Activated naive CD8-positive, alpha-beta T cell treated with anti-CD3 and anti-CD28 coated beads for 36 hours (primary cell): ENCODE data around the gene COG5. TPM values are rescaled to one million over a fixed set of nuclear protein-coding genes. Genes with fewer than 3 reads are reported as not detected.

Source experiments
- DNase-seq: peaks from one replicate; pipeline ENCODE4 v3.0.0; 2021
- H3K27ac Mint-ChIP-seq: one replicate; pipeline ENCODE4 v1.8.0; 2022; ENCODE audit warnings: mild to moderate bottlenecking, moderate library complexity, mixed read lengths
- H3K27me3 Mint-ChIP-seq: one replicate; pipeline ENCODE4 v1.8.0; 2022; ENCODE audit warnings: mild to moderate bottlenecking, mixed read lengths
- H3K36me3 Mint-ChIP-seq: one replicate; pipeline ENCODE4 v1.8.0; 2021; ENCODE audit warnings: mild to moderate bottlenecking, mixed read lengths
- H3K4me1 Mint-ChIP-seq: one replicate; pipeline ENCODE4 v1.8.0; 2021; ENCODE audit warnings: mixed read lengths
- H3K4me3 Mint-ChIP-seq: one replicate; pipeline ENCODE4 v1.8.0; 2022; ENCODE audit warnings: mild to moderate bottlenecking, moderate library complexity, mixed read lengths
- H3K9me3 Mint-ChIP-seq: one replicate; pipeline ENCODE4 v1.8.0; 2022; ENCODE audit warnings: mixed read lengths
- total RNA-seq, 2 experiments: library from RNA; stranded (reverse); gene quantifications; one replicate each; pipeline ENCODE4 v1.2.3, GENCODE V29; 2021

Gene COG5
- total RNA-seq, 2 experiments from 2014 or later, result 29.6 TPM

DNA sequence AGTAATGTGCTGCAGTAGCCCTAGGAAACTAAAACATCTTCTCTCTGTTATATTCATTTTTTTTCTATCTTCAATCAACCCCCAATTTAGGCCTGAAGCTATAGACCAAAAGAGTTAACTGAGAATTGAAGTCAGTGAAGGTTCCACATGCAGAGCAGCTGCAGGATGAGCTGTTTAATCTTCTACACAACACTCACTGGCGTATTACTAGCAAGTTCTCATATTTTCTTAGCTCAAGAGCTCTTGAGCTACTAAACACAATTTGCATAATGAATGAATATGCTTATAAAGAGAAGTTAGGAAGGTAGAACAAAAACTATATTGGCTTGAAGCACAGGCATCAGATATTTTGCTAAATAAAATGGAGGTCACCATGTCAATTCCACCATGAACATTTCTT lies 135.1 kb downstream of the COG5 start:
- Mint-ChIP-seq H3K4me3 (no peak overlapping the region), H3K9me3 (peaks cover 5% of the 10 kb centered on the region), H3K4me1 (peaks cover 7% of the 10 kb centered on the region), H3K36me3 (peaks cover 33% of the 10 kb centered on the region), H3K27me3 (no peaks in the 10 kb centered on the region), H3K27ac (no peak overlapping the region)
- DNase-seq, result no peak

DNA sequence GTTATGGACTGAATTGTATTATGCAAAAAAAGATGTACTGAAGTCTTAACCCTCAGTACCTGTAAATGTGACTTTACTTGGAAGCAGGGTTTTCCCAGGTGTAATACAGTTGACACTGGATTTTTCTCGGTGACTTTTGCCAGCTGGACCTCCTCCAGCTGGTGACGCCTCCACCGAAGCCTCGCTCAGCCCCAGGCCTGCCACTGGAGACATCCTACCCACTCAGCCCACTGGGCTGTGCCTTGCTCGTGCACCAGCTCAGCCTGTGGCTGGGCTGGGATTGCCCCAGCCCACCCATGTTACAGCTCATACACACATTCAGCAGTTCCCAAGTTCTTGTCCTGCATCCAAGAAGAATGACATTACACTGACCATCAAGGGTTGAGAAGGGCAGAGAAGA lies 136.3 kb downstream of the COG5 start:
- H3K4me3 Mint-ChIP-seq, result no peak overlapping the region
- no peaks in the 10 kb centered on the region for H3K27me3 Mint-ChIP-seq
- H3K27ac Mint-ChIP-seq, result no peak overlapping the region
- peaks cover 5% of the 10 kb centered on the region for H3K9me3 Mint-ChIP-seq
- H3K36me3 Mint-ChIP-seq, result peaks cover 26% of the 10 kb centered on the region
- H3K4me1 Mint-ChIP-seq, result peaks cover 7% of the 10 kb centered on the region
- DNase-seq, result no peak

DNA sequence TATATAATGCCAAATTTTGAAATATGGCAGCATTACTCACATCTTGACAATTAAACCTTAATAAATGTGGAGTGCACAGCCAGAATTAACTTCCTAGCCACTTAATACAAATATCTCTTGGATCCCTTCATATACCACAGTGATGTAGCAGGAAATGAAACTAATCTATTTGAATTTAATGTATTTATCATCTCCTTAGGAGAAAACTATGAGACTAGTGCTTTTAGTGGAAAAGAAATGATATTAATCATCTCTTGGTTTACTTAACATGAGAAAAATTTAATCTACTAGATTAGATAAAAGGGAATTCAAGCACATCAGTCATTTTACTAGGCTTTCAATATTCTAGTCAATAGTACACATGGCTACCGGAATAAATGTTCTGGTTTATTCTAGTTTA lies 149.5 kb downstream of the COG5 start:
- no peak overlapping the region for H3K27ac Mint-ChIP-seq
- H3K4me3 Mint-ChIP-seq, result no peak overlapping the region
- no peak for DNase-seq
- H3K27me3 Mint-ChIP-seq, result no peaks in the 10 kb centered on the region
- peaks cover 18% of the 10 kb centered on the region for H3K36me3 Mint-ChIP-seq
- H3K9me3 Mint-ChIP-seq, result no peaks in the 10 kb centered on the region
- H3K4me1 Mint-ChIP-seq, result peaks cover 4% of the 10 kb centered on the region

DNA sequence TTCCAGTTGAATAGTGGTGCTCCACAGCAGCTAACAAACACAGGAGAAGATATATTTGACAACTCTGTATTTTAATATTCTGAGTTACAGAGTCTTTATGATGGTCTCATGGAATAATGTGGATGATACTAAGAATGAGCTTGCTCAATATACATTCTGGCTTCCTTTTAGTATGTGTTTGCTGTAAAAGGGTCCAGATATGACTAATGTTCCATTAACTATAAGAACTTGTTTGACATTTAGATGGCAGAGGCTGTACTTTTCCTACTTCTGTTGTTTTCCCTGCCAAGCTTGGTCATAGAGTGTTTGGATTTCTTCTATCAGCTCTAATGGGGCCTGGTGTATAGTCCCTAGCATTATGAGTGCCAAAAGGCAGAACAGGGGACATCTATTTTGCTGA lies 155.4 kb downstream of the COG5 start:
- peaks cover 16% of the 10 kb centered on the region for H3K4me1 Mint-ChIP-seq
- H3K36me3 Mint-ChIP-seq, result peaks cover 43% of the 10 kb centered on the region
- peak overlapping the region; percentile 84 for H3K27ac Mint-ChIP-seq
- no peaks in the 10 kb centered on the region for H3K9me3 Mint-ChIP-seq
- no peaks in the 10 kb centered on the region for H3K27me3 Mint-ChIP-seq
- H3K4me3 Mint-ChIP-seq, result no peak overlapping the region
- no peak for DNase-seq

DNA sequence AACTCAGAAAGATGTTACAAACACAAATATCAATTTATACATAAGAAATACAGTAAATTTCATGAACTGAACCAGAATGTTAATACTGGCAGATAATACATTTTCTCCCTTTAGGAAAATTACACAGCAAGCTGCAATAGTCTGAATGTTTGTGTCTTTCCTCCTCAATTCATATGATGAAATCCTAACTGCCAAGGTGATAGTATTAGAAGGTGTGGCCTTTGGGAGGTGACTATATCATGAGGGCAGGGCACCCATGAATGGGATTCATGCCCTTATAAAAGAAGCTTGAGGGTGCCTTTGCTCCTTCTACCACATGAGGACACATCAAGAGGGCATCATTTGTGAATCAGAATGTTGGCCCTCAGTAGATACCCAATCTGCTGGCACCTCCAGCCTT lies 158.2 kb downstream of the COG5 start:
- DNase-seq, result no peak
- Mint-ChIP-seq H3K36me3 (peaks cover 43% of the 10 kb centered on the region), H3K4me3 (no peak overlapping the region), H3K9me3 (no peaks in the 10 kb centered on the region), H3K4me1 (peaks cover 12% of the 10 kb centered on the region), H3K27ac (no peak overlapping the region), H3K27me3 (no peaks in the 10 kb centered on the region)

DNA sequence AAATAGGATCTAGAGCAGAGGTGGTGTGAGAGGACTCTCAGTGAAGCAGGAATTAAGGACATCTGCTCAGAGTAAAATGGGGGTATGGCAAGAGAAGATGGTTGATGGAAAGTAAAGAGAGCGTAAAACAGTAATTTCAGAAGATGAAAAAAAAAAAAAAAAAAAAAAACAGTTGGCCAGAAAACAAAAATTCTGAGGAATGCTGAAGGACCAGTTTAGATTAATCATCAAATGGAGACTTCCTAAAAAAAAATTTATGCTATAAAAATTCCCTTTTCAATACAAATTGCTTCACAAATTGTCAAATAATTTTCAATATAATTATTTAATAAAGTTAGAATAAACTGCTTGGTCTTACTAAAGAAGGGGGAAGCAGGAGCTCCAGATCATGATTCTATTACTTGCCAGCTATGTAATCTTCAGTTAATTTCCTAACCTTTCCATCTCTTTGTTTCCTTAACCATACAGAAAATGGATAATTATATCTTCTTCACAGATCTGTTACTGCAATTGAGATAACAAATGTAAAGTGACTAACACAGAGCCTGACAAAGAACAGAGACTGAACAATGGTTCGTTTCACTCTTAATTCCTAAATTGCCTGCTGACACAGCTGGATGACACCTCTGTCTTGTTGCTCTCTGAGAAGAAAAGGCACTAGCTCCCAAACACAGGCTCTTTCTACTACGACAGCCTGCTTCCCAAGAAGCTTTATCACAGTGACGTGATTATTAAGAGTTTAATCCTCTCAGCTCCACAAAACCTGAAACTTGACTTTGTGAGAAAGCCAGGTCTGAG lies 158.8 kb downstream of the COG5 start:
- Mint-ChIP-seq H3K4me3 (no peak overlapping the region), H3K9me3 (no peaks in the 10 kb centered on the region), H3K4me1 (peaks cover 11% of the 10 kb centered on the region), H3K27ac (no peak overlapping the region), H3K36me3 (peaks cover 38% of the 10 kb centered on the region), H3K27me3 (no peaks in the 10 kb centered on the region)
- no peak for DNase-seq

DNA sequence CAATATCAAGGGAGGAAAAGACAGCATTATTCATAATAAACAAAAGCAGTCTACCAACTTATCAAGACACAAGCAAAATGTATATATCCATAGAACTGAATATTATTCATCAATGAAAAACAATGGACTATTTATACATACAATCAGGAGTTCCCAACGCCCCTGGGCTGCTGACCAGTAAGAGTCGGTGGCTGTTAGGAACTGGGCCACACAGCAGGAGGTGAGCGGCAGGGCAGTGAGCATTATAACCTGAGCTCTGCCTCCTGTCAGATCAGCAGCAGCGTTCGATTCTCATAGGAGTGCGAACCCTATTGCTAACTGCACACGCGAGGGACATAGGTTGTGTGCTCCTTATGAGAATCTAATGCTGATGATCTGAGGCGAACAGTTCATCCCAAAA lies 165.6 kb downstream of the COG5 start:
- DNase-seq, result no peak
- Mint-ChIP-seq H3K9me3 (no peaks in the 10 kb centered on the region), H3K4me3 (no peak overlapping the region), H3K4me1 (no peaks in the 10 kb centered on the region), H3K36me3 (peaks cover 22% of the 10 kb centered on the region), H3K27ac (no peak overlapping the region), H3K27me3 (no peaks in the 10 kb centered on the region)

DNA sequence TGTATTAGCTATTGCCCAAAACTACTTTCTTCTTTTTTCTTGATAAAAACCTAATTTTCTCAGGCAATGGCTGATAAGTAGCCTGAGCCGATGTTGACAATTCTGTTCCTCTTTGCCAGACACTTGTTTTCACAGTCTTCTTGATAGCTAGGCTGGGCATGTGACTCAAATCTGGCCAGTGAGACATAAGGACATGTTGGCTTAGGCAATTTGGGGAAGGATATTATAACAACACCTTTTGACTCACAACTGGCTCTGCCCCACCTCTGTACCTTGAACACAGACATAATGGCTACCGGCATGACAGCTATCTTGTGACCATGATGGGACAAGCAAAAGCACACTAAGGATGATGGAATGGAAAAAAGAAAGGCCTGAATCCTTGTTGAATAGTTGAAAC lies 166.7 kb downstream of the COG5 start:
- DNase-seq, result no peak
- Mint-ChIP-seq H3K4me3 (no peak overlapping the region), H3K9me3 (no peaks in the 10 kb centered on the region), H3K27me3 (no peaks in the 10 kb centered on the region), H3K36me3 (peaks cover 18% of the 10 kb centered on the region), H3K27ac (no peak overlapping the region), H3K4me1 (no peaks in the 10 kb centered on the region)

DNA sequence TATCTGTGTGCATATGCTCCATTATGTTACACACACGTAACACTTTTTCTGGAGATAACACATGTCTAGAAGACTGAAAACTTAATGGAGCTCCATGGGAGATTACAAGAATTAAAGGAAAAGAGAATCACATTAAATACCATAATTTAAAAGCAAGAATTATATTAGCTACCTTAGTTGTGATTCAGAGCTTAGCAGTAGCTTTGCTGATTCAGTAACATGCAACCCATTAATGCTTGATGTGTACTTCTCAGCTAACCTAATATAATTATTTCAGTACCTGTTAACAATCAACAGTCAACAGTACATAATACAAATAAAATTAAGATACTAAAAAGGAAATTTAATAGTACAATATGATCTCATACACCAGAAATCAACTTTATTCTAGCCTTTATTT lies 167.6 kb downstream of the COG5 start:
- DNase-seq, result no peak
- H3K9me3 Mint-ChIP-seq, result no peaks in the 10 kb centered on the region
- no peak overlapping the region for H3K4me3 Mint-ChIP-seq
- H3K4me1 Mint-ChIP-seq, result no peaks in the 10 kb centered on the region
- no peaks in the 10 kb centered on the region for H3K27me3 Mint-ChIP-seq
- no peak overlapping the region for H3K27ac Mint-ChIP-seq
- H3K36me3 Mint-ChIP-seq, result peaks cover 18% of the 10 kb centered on the region

DNA sequence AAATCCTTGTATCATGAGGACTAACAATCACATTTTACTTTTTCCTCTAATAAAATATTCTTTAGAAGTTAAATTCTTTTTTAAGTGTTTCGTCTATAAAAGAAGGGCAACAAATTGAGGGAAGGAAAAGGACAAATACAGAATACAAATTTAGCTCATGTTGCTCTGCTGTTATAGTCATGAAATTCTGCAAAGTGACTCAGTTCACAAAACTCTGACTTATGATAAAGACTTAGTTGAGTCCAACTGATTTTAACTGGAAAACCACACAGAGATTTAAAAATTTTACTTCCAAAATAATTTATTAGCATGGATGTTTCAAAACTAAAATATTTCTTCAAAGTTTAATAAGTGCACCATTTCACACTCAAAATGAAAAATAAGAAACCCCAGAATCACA lies 168.9 kb downstream of the COG5 start:
- Mint-ChIP-seq H3K27ac (no peak overlapping the region), H3K4me3 (no peak overlapping the region), H3K9me3 (no peaks in the 10 kb centered on the region), H3K27me3 (no peaks in the 10 kb centered on the region), H3K4me1 (no peaks in the 10 kb centered on the region), H3K36me3 (peaks cover 17% of the 10 kb centered on the region)
- no peak for DNase-seq

DNA sequence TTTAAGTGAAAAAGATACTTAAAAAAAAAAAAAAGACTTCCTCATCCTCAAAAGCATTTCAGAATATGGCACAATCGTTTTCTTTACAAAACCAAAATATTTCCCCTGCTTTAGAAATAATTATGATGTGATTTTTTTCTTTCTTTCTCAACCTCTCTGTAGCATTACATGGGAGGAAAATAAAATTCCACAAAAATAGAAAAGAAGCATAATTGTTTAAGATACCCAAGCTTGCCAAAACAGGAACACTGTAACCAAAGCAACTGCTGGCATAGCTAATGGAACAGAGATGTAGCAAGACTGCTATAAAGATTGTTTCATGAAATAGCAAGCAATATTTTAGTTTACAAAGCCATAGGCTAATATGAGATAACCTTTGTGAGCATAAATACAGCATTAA lies 169.4 kb downstream of the COG5 start:
- peaks cover 13% of the 10 kb centered on the region for H3K36me3 Mint-ChIP-seq

DNA sequence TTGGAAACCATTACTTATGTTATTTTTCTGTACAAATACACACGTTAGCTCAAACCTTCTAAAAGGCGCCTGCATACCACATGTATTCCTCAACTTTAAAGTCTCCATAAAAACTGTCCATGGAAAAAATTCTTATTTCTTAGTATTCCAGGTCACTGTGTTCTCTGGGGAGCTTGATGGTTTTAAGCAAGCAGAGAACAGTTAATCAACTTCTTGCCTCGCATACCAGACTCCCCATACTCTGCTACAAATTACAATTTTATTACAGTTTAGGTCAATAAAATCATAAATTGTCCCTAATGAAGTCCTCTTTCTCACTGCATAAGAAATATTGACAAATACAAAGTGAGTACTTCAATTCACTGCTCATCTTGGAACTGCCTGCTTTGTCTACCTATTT lies 170.9 kb downstream of the COG5 start:
- H3K36me3 Mint-ChIP-seq, result peaks cover 13% of the 10 kb centered on the region
- H3K27ac Mint-ChIP-seq, result no peak overlapping the region
- no peaks in the 10 kb centered on the region for H3K27me3 Mint-ChIP-seq
- no peak overlapping the region for H3K4me3 Mint-ChIP-seq
- H3K9me3 Mint-ChIP-seq, result no peaks in the 10 kb centered on the region
- DNase-seq, result no peak
- no peaks in the 10 kb centered on the region for H3K4me1 Mint-ChIP-seq

More for the DNA sequence above, 169.4 kb downstream of the COG5 start:
- no peak for DNase-seq
- no peaks in the 10 kb centered on the region for H3K4me1 Mint-ChIP-seq
- no peaks in the 10 kb centered on the region for H3K9me3 Mint-ChIP-seq
- no peak overlapping the region for H3K4me3 Mint-ChIP-seq
- no peak overlapping the region for H3K27ac Mint-ChIP-seq
- no peaks in the 10 kb centered on the region for H3K27me3 Mint-ChIP-seq

DNA sequence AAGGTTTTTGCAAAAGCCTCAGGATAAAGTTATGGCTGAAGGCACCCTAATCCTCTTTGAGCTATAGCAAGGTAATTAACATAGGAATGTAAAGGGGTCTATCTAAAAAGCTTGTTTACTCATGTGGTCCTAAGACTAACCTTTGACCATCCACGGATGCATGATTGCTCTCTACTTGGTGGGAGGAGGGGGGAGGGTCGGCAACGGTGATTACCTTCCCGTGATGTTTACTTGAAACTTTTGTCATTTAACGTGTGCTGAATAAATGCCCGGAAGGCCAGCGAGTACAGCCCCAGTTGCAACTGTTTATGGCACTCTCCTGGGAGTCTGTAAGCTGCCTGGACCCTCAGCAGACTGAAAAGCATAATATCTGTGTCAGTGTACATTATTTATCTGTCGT lies 172.8 kb downstream of the COG5 start:
- Mint-ChIP-seq H3K36me3 (peaks cover 12% of the 10 kb centered on the region), H3K4me1 (no peaks in the 10 kb centered on the region), H3K9me3 (no peaks in the 10 kb centered on the region), H3K27ac (no peak overlapping the region), H3K4me3 (no peak overlapping the region), H3K27me3 (no peaks in the 10 kb centered on the region)
- no peak for DNase-seq

DNA sequence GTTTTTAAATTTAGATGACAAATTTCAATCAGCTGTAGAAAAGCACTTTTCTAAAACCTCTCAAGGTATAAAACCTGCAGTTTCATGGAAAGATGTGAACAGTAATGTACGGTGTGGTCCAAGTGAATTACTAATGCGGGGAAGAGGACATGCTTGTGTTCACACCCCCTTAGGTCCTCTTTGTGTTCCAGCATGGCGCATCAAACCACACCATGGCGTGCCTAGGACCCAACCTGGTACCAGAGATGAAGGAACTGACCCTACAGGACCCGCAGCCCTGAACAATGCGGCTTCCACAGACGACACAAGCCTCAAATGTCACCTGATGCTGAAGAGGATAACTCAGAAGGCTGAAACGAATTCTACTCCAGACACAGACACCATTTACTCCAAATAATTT lies 175.1 kb downstream of the COG5 start:
- Mint-ChIP-seq H3K36me3 (peaks cover 10% of the 10 kb centered on the region), H3K9me3 (no peaks in the 10 kb centered on the region), H3K27ac (no peak overlapping the region), H3K4me3 (no peak overlapping the region), H3K4me1 (no peaks in the 10 kb centered on the region), H3K27me3 (no peaks in the 10 kb centered on the region)
- no peak for DNase-seq

DNA sequence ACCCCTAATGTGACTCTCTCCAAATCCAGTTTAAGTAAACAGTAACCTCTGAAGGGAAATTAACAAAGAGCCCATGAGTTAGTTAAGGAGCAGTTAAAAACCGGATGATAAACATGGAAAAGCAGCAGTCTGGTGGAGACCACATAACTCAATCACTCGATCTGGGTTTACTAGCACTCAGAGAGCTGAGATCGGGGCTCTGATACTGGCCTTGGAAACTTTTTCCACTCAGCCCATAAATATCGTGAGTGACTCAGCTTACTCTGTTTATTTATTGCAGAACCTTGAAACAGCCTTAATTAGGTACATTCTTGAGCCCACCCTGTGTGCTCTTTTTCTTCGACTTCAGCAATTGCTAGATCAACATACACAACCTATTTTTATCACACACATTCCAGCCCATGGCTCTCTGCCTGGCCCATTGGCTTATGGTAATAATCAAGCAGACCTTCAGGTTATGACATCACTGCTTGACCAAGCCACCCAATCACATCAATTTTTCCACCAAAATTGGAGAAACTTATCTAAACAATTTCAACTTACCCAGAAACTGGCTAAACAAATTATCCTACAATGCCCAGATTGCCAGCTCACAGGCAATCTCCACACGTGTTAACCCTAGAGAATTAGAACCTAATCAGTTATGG lies 176.0 kb downstream of the COG5 start:
- Mint-ChIP-seq H3K4me1 (no peaks in the 10 kb centered on the region), H3K36me3 (peaks cover 4% of the 10 kb centered on the region), H3K27me3 (no peaks in the 10 kb centered on the region), H3K9me3 (no peaks in the 10 kb centered on the region), H3K27ac (no peak overlapping the region), H3K4me3 (no peak overlapping the region)
- DNase-seq, result no peak

DNA sequence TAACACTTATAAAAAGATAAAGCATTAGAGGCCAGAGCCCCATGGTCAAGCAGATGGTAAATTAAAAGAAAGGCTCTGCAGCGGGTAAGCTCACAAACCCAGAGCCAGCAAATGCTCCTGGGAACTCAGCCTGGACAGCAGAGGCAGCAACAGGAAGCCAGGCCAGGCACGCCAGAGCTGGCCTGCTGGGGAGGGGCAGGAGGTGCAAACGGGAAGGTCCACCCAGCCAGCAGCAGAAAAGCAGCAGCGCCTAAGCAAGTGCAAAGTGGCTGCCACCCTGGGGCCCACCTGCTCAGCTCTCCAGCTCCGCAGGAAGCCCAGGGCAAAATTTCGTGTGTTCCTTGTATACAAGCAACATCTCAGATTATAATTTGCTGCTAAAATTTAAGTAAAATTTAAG lies 176.6 kb downstream of the COG5 start:
- peaks cover 4% of the 10 kb centered on the region for H3K36me3 Mint-ChIP-seq
- no peak for DNase-seq
- H3K4me1 Mint-ChIP-seq, result no peaks in the 10 kb centered on the region
- H3K4me3 Mint-ChIP-seq, result no peak overlapping the region
- H3K27me3 Mint-ChIP-seq, result no peaks in the 10 kb centered on the region
- H3K27ac Mint-ChIP-seq, result no peak overlapping the region
- H3K9me3 Mint-ChIP-seq, result no peaks in the 10 kb centered on the region
